Keratinocyte (primary cell): Measurements from ENCODE around the gene MAGEA2. TPM values are rescaled to one million over a fixed set of nuclear protein-coding genes. Genes with fewer than 3 reads are reported as not detected.
"Not testable (repeated sequence)": the region's sequence is repeated elsewhere in the genome, so short reads cannot be mapped to it uniquely, and the experiment has no call there.

Experiments
- DNase-seq: peaks from one replicate; pipeline ENCODE4 v3.0.0-alpha.2; 2011; ENCODE audit warnings: low read depth, missing footprints, low spot score
- FAIRE-seq: peaks from 2 replicates; lab custom pipeline; 2011; peaks lifted over from hg19 to GRCh38; lab: Jason Lieb, UNC
- H2AFZ ChIP-seq: 2 replicates; pipeline ENCODE4 v1.6.0; 2012; ENCODE audit warnings: low read length, control low read depth, inconsistent platforms; ENCODE audit not compliant: control insufficient read depth
- H3K27ac ChIP-seq: 2 replicates; pipeline ENCODE4 v1.5.1; 2011; ENCODE audit warnings: low read length; ENCODE audit not compliant: control insufficient read depth, insufficient read depth
- H3K27me3 ChIP-seq: 3 replicates; pipeline ENCODE4 v1.6.0; 2011; ENCODE audit warnings: low read length; ENCODE audit not compliant: control insufficient read depth, insufficient read depth; ENCODE audit errors: extremely low read depth
- H3K36me3 ChIP-seq, 2 experiments: 2 replicates in 1 of 2; 3 replicates in 1 of 2; pipeline ENCODE4 v1.5.1; 2011; ENCODE audit warnings: low read length in 2 of 2, mild to moderate bottlenecking in 1 of 2; ENCODE audit not compliant: control insufficient read depth in 2 of 2, insufficient read depth in 2 of 2; ENCODE audit errors: extremely low read depth in 1 of 2
- H3K4me1 ChIP-seq: 3 replicates; pipeline ENCODE4 v1.5.1; 2011; ENCODE audit warnings: low read length; ENCODE audit not compliant: control insufficient read depth, insufficient read depth; ENCODE audit errors: extremely low read depth
- H3K4me2 ChIP-seq: 3 replicates; pipeline ENCODE4 v1.6.0; 2011; ENCODE audit warnings: low read depth, low read length; ENCODE audit not compliant: control insufficient read depth, insufficient read depth; ENCODE audit errors: extremely low read depth
- H3K4me3 ChIP-seq, 3 experiments: fragments of 200-600 bp in 1 of 3; sonication (generic) in 1 of 3; 2 replicates in 2 of 3; 3 replicates in 1 of 3; pipeline ENCODE4 v1.5.1; 2011 to 2016; ENCODE audit warnings: low read length in 3 of 3, mild to moderate bottlenecking in 3 of 3, control low read depth in 2 of 3, inconsistent platforms in 1 of 3, low read depth in 1 of 3, mixed read lengths in 1 of 3, mixed run types in 1 of 3, moderate library complexity in 1 of 3; ENCODE audit not compliant: control insufficient read depth in 2 of 3, insufficient read depth in 2 of 3; ENCODE audit errors: extremely low read depth in 1 of 3
- H3K79me2 ChIP-seq: 2 replicates; pipeline ENCODE4 v1.6.0; 2012; ENCODE audit warnings: low read length; ENCODE audit not compliant: control insufficient read depth, insufficient read depth
- H3K9ac ChIP-seq: 3 replicates; pipeline ENCODE4 v1.6.0; 2011; ENCODE audit warnings: low read length; ENCODE audit not compliant: control insufficient read depth, insufficient read depth; ENCODE audit errors: extremely low read depth
- H3K9me1 ChIP-seq: 3 replicates; pipeline ENCODE4 v1.6.0; 2011; ENCODE audit warnings: low read length; ENCODE audit not compliant: control insufficient read depth, insufficient read depth; ENCODE audit errors: extremely low read depth
- H3K9me3 ChIP-seq: 2 replicates; pipeline ENCODE4 v1.5.1; 2012; ENCODE audit warnings: low read depth, low read length; ENCODE audit not compliant: control insufficient read depth
- H4K20me1 ChIP-seq: 3 replicates; pipeline ENCODE4 v1.6.0; 2011; ENCODE audit warnings: low read length; ENCODE audit not compliant: control insufficient read depth, insufficient read depth; ENCODE audit errors: extremely low read depth
- EZH2 ChIP-seq: IDR thresholded peaks from one replicate; pipeline ENCODE4 v1.6.1; 2012; ENCODE audit warnings: inconsistent platforms, mild to moderate bottlenecking, low read length, moderate library complexity
- dilution Hi-C: fragments of 300-500 bp; cut with MboI; formaldehyde crosslinking; loops from one replicate; pipeline ENCODE4 v1.7.0; 2020; ENCODE audit warnings: low sequenced_read_pairs; ENCODE audit not compliant: extremely low pct_ligation_motif_present
- polyA plus RNA-seq, 5 experiments: library from polyadenylated mRNA; depleted of rRNA in 3 of 5; stranded (reverse) in 3 of 5; stranded (forward) in 1 of 5; unstranded in 1 of 5; fragments of >200 nt; gene quantifications; 1 replicate in 1 of 5; 2 replicates in 3 of 5; 3 replicates in 1 of 5; pipeline versions ENCODE4 v1.2.1 to v1.2.3, GENCODE V29; 2011 to 2012; ENCODE audit warnings: missing spikeins in 2 of 5, low read depth in 1 of 5, low replicate concordance in 1 of 5
- TF ChIP-seq, protein P1 (sequence below), 3 experiments: IDR thresholded peaks in 1 of 3; conservative IDR thresholded peaks in 1 of 3; optimal IDR thresholded peaks in 1 of 3; 2 replicates in 2 of 3; 3 replicates in 1 of 3; pipeline versions ENCODE3 to v1.5.1; 2011; ENCODE audit warnings: low read length in 3 of 3, mild to moderate bottlenecking in 3 of 3, moderate library complexity in 2 of 3, control low read depth in 1 of 3, inconsistent platforms in 1 of 3; ENCODE audit not compliant: insufficient read depth in 2 of 3; ENCODE audit errors: extremely low read depth in 1 of 3

MAGEA2 gene
- polyA plus RNA-seq, 1 donor (not counting 4 experiments of a cell fraction or from before 2014, with no cell fraction given) = not detected

DNA sequence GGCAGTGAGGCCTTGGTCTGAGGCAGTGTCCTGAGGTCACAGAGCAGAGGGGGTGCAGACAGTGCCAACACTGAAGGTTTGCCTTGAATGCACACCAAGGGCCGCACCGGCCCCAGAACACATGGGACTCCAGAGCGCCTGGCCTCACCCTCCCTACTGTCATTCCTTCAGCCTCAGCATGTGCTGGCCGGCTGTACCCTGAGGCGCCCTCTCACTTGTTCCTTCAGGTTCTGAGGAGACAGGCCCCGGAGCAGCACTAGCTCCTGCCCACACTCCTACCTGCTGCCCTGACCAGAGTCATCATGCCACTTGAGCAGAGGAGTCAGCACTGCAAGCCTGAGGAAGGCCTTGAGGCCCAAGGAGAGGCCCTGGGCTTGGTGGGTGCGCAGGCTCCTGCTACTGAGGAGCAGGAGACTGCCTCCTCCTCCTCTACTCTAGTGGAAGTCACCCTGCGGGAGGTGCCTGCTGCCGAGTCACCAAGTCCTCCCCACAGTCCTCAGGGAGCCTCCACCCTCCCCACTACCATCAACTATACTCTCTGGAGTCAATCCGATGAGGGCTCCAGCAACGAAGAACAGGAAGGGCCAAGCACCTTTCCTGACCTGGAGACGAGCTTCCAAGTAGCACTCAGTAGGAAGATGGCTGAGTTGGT lies 17.7 kb downstream of the MAGEA2 start:
- dilution Hi-C loops = no loop called here
- DNase-seq (no peak), FAIRE-seq (no peak)
- H4K20me1 ChIP-seq = no peaks in the 10 kb centered on the region
- no peak overlapping the region for H3K4me2 ChIP-seq
- TF ChIP-seq EZH2 = no peak
- TF ChIP-seq, protein P1, sequence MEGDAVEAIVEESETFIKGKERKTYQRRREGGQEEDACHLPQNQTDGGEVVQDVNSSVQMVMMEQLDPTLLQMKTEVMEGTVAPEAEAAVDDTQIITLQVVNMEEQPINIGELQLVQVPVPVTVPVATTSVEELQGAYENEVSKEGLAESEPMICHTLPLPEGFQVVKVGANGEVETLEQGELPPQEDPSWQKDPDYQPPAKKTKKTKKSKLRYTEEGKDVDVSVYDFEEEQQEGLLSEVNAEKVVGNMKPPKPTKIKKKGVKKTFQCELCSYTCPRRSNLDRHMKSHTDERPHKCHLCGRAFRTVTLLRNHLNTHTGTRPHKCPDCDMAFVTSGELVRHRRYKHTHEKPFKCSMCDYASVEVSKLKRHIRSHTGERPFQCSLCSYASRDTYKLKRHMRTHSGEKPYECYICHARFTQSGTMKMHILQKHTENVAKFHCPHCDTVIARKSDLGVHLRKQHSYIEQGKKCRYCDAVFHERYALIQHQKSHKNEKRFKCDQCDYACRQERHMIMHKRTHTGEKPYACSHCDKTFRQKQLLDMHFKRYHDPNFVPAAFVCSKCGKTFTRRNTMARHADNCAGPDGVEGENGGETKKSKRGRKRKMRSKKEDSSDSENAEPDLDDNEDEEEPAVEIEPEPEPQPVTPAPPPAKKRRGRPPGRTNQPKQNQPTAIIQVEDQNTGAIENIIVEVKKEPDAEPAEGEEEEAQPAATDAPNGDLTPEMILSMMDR (optimal IDR thresholded peaks at IDR 0.05 in 1 of 3, IDR thresholded peaks at IDR 0.05 in 1 of 3, conservative IDR thresholded peaks at IDR 0.05 in 1 of 3; ENCODE audit: extremely low read depth in 1 of 3, insufficient read depth in 2 of 3, low read length in 3 of 3) = no peak
- no peak overlapping the region for H3K4me3 ChIP-seq
- no peak overlapping the region for H3K9ac ChIP-seq
- H3K27me3 ChIP-seq = no peaks in the 10 kb centered on the region
- no peaks in the 10 kb centered on the region for H3K36me3 ChIP-seq
- H2AFZ ChIP-seq = no peak overlapping the region
- no peaks in the 10 kb centered on the region for H3K9me1 ChIP-seq
- no peaks in the 10 kb centered on the region for H3K4me1 ChIP-seq
- H3K9me3 ChIP-seq = no peaks in the 10 kb centered on the region
- H3K79me2 ChIP-seq = no peaks in the 10 kb centered on the region
- no peak overlapping the region for H3K27ac ChIP-seq

DNA sequence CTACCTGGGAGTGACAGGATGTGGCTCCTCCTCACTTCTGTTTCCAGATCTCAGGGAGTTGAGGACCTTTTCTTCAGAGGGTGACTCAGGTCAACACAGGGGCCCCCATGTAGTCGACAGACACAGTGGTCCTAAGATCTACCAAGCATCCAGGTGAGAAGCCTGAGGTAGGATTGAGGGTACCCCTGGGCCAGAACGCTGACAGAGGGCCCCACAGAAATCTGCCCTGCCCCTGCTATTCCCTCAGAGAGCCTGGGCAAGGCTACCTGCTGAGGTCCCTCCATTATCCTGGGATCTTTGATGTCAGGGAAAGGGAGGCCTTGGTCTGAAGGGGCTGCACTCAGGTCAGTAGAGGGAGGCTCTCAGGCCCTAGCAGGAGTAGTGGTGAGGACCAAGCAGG lies 18.5 kb downstream of the MAGEA2 start:
- Histone ChIP-seq H3K4me2 (no peak overlapping the region), H3K4me3 (no peak overlapping the region), H3K9me1 (no peaks in the 10 kb centered on the region), H3K9me3 (no peaks in the 10 kb centered on the region), H3K9ac (no peak overlapping the region), H3K27me3 (no peaks in the 10 kb centered on the region), H4K20me1 (no peaks in the 10 kb centered on the region), H2AFZ (no peak overlapping the region), H3K79me2 (no peaks in the 10 kb centered on the region), H3K27ac (no peak overlapping the region), H3K36me3 (no peaks in the 10 kb centered on the region), H3K4me1 (no peaks in the 10 kb centered on the region)
- TF ChIP-seq, protein P1 (optimal IDR thresholded peaks at IDR 0.05 in 1 of 3, IDR thresholded peaks at IDR 0.05 in 1 of 3, conservative IDR thresholded peaks at IDR 0.05 in 1 of 3; ENCODE audit: extremely low read depth in 1 of 3, insufficient read depth in 2 of 3, low read length in 3 of 3) = no peak
- TF ChIP-seq EZH2 = no peak
- DNase-seq (no peak), FAIRE-seq (no peak)
- dilution Hi-C loops = no loop called here

DNA sequence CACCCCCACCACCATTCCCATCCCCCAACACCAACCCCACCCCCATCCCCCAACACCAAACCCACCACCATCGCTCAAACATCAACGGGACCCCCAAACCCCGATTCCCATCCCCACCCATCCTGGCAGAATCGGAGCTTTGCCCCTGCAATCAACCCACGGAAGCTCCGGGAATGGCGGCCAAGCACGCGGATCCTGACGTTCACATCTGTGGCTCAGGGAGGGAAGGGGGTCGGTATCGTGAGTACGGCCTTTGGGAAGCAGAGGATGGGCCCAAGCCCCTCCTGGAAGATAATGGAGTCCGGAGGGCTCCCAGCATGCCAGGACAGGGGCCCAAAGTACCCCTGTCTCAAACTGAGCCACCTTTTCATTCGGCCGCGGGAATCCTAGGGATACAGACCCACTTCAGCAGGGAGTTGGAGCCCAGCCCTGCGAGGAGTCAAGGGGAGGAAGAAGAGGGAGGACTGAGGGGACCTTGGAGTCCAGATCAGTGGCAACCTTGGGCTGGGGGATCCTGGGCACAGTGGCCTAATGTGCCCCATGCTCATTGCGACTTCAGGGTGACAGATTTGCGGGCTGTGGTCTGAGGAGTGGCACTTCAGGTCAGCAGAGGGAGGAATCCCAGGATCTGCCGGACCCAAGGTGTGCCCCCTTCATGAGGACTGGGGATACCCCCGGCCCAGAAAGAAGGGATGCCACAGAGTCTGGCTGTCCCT lies 19.3 kb downstream of the MAGEA2 start:
- DNase-seq, H3K27ac ChIP-seq, dilution Hi-C loops, H3K4me3 ChIP-seq, FAIRE-seq, H3K79me2 ChIP-seq, H3K36me3 ChIP-seq, H3K4me1 ChIP-seq, H3K27me3 ChIP-seq, H3K4me2 ChIP-seq, H3K9ac ChIP-seq, H4K20me1 ChIP-seq, H3K9me1 ChIP-seq, H3K9me3 ChIP-seq, H2AFZ ChIP-seq: not testable (repeated sequence)
